ENCODE results near the gene SEC23A.
A peak's percentile ranks its signal among the peaks of the same experiment; 100 is the strongest.
"Not testable (repeated sequence)": the region's sequence is repeated elsewhere in the genome, so short reads cannot be mapped to it uniquely, and the experiment has no call there.

SEC23A gene

GRCh38 chr14:39015964-39016577, 87.0 kb downstream of the SEC23A start:
- TF ChIP-seq CTCF (IDR thresholded peaks at IDR 0.05) = no peak
- Mint-ChIP-seq H3K27ac (peak overlapping the region; percentile 8), H3K4me3 (peak overlapping the region; percentile 33), H3K4me1 (peaks cover 20% of the 10 kb centered on the region), H3K27me3 (ENCODE audit: low read depth, poor library complexity) (no peaks in the 10 kb centered on the region), H3K9me3 (peaks cover 33% of the 10 kb centered on the region), H3K36me3 (ENCODE audit: low read depth) (peaks cover 23% of the 10 kb centered on the region)
- no peak for DNase-seq

- Mint-ChIP-seq H3K9me3 (peaks cover 32% of the 10 kb centered on the region), H3K27ac (no peak overlapping the region), H3K27me3 (ENCODE audit: low read depth, poor library complexity) (no peaks in the 10 kb centered on the region), H3K4me1 (peaks cover 20% of the 10 kb centered on the region), H3K36me3 (ENCODE audit: low read depth) (peaks cover 23% of the 10 kb centered on the region), H3K4me3 (no peak overlapping the region)
- peak; percentile 21 for DNase-seq
- TF ChIP-seq CTCF (IDR thresholded peaks at IDR 0.05) = peak; percentile 85
Measured at GRCh38 chr14:39015360-39015961, 87.6 kb downstream of the SEC23A start.

DNA sequence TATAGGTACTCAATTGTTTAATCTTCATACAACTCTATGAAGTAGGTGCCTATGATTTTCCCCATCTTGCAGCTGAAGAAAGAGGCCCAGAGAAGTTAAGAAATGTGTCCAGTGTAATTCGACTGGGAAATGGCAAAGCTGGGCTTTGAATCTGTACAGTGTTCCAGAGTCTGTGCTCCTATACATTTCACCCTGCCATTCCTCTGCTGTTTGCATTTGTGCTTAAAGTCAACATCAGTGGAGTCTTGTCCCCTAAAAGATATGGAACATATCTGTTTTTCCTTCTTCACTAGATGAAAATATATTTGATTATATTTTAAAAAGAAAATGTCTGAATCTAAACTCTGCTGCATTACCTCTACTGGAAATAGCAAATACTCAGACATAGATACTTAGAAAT, 88.6 kb downstream of the SEC23A start:
- Mint-ChIP-seq H3K4me3 (no peak overlapping the region), H3K27ac (no peak overlapping the region), H3K9me3 (peaks cover 22% of the 10 kb centered on the region), H3K4me1 (peaks cover 20% of the 10 kb centered on the region), H3K27me3 (ENCODE audit: low read depth, poor library complexity) (no peaks in the 10 kb centered on the region), H3K36me3 (ENCODE audit: low read depth) (peaks cover 15% of the 10 kb centered on the region)
- TF ChIP-seq CTCF (IDR thresholded peaks at IDR 0.05) = no peak
- DNase-seq = no peak

DNA sequence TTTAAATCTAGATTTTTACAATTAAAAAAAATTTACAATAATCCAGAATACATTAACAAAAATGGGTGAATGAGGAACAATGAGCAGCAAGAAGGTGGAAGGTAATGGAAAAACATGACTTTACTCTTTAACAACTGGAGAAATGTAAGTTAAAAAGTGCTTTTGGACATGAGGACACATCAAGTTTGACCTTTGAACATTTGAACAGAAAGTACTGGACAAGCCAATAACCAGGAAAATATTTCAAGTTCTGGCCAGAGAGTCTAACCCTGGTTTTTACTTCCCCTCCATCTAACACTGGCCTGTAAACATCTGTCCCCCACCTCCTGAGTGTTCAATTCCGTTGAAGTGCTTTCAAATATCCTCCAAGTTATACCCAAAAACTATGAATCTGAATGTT, 94.1 kb downstream of the SEC23A start:
- not testable (repeated sequence) for H3K27ac Mint-ChIP-seq; H3K9me3 Mint-ChIP-seq; H3K27me3 Mint-ChIP-seq (ENCODE audit: low read depth, poor library complexity); H3K36me3 Mint-ChIP-seq (ENCODE audit: low read depth); H3K4me1 Mint-ChIP-seq; H3K4me3 Mint-ChIP-seq; DNase-seq

DNA sequence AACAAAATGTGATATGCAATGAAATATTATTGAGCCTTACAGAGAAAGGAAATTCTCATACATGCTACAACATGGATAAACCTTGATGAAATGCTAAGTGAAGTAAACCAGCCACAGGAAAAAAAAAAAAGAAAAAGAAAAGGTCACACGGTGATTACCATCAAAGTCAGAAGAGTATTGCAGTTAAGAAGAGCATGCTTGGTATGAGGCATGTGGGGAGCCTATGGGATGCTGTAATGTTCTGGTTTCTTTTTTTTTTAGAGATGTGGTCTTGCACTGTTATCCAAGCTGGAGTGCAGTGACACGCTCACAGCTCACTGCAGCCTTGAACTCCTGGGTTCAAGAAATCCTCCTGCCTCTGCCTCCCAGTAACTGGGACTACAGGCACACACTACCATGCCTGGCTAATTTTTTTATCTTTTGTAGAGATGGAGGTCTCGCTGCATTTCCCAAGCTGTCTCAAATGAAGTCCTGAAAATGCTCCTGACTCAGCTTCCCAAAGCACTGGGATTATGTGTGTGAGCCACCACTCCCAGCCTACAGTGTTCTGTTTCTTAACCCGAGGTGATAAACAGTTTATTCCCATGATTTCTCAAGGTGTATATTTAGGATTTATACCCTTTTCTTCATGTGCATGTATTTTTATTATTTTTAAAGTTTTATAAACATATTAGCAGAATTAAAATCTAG, 96.2 kb downstream of the SEC23A start:
- H3K4me3 Mint-ChIP-seq = no peak overlapping the region
- H3K27ac Mint-ChIP-seq = no peak overlapping the region
- no peaks in the 10 kb centered on the region for H3K4me1 Mint-ChIP-seq
- no peaks in the 10 kb centered on the region for H3K9me3 Mint-ChIP-seq
- no peak for DNase-seq
- H3K36me3 Mint-ChIP-seq (ENCODE audit: low read depth) = no peaks in the 10 kb centered on the region
- H3K27me3 Mint-ChIP-seq (ENCODE audit: low read depth, poor library complexity) = no peaks in the 10 kb centered on the region
- no peak for TF ChIP-seq CTCF (IDR thresholded peaks at IDR 0.05)

DNA sequence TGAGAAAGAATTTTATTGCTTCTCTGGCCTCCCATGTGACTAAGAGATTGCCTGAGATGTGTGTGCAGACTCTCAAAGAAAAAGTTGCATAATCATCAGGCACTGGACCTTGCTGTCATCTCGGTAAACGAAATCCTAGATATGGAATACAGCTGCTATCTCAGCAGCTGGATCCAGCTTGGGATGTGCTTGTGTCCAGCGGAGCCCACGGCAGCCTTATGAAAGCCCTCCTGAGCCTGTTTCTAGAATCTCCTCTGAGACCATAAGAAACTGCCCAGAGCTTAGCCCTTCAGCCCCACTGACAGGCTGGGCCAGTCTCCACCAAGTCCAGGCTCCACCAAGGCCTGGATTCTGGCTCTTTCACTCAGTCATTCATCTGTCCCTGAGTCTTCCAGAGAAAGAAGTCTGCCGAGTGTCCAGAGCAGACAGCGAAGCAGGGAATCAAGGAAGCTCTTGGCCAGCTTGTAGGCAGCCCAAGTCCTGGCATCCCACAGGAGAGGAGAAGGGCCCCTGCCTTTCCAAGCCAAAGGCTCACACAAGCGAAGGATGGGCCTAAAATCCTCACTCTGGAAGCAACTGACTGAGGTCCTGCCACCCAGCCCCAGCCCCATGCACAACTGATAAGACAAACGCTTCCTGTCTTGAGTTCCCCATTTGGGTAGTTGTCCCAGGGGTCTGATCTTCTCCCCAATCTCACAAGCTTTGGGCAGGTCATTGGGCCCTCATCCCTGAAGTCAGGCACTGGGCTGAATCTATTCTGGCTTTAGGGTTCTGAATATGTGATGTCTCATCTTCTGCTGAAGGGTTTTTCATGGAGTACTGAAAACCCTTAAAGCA, 97.8 kb downstream of the SEC23A start:
- Mint-ChIP-seq H3K4me3 (no peak overlapping the region), H3K27me3 (ENCODE audit: low read depth, poor library complexity) (no peaks in the 10 kb centered on the region), H3K9me3 (no peaks in the 10 kb centered on the region), H3K27ac (no peak overlapping the region), H3K36me3 (ENCODE audit: low read depth) (no peaks in the 10 kb centered on the region), H3K4me1 (no peaks in the 10 kb centered on the region)
- no peak for TF ChIP-seq CTCF (IDR thresholded peaks at IDR 0.05)
- DNase-seq = no peak

Measured in nephron progenitor cell (in vitro differentiated cells).